ENCODE data around the gene ITGB3. TPM values are rescaled to one million over a fixed set of nuclear protein-coding genes. Genes with fewer than 3 reads are reported as not detected.
"Not testable (repeated sequence)": the region's sequence is repeated elsewhere in the genome, so short reads cannot be mapped to it uniquely, and the experiment has no call there.

Gene ITGB3
- total RNA-seq, 1 donor from 2014 or later = 65.7 TPM

- DNase-seq (ENCODE audit: low read depth in 2 of 2) = no peak
These were observed 31.6 kb upstream of the ITGB3 start for GRCh38 chr17:47222047-47222446.

- peak in 1 of 2 donors; percentile 88 for DNase-seq (ENCODE audit: low read depth in 2 of 2)
These were observed 30.6 kb upstream of the ITGB3 start for GRCh38 chr17:47223007-47223406.

GRCh38 chr17:47223460-47223859 lies 30.2 kb upstream of the ITGB3 start:
- DNase-seq (ENCODE audit: low read depth in 2 of 2) = peak in 1 of 2 donors; percentile 9

GRCh38 chr17:47224077-47224476 lies 29.6 kb upstream of the ITGB3 start:
- DNase-seq (ENCODE audit: low read depth in 2 of 2) = not testable (repeated sequence)

- DNase-seq (ENCODE audit: low read depth in 2 of 2) = peak in 1 of 2 donors; percentile 58
These were observed 28.7 kb upstream of the ITGB3 start for GRCh38 chr17:47224966-47225365.

GRCh38 chr17:47225436-47225858 lies 28.2 kb upstream of the ITGB3 start:
- peak; percentile 93 to 99 for DNase-seq (ENCODE audit: low read depth in 2 of 2)

GRCh38 chr17:47225911-47226688 lies 27.5 kb upstream of the ITGB3 start:
- peak; percentile 20 to 66 for DNase-seq (ENCODE audit: low read depth in 2 of 2)

GRCh38 chr17:47227862-47228261 lies 25.8 kb upstream of the ITGB3 start:
- no peak for DNase-seq (ENCODE audit: low read depth in 2 of 2)

- DNase-seq (ENCODE audit: low read depth in 2 of 2) = peak; percentile 90 to 94
These were observed 23.8 kb upstream of the ITGB3 start for GRCh38 chr17:47229535-47230443.

GRCh38 chr17:47230864-47231263 lies 22.8 kb upstream of the ITGB3 start:
- DNase-seq (ENCODE audit: low read depth in 2 of 2) = no peak

GRCh38 chr17:47231334-47231733 lies 22.3 kb upstream of the ITGB3 start:
- no peak for DNase-seq (ENCODE audit: low read depth in 2 of 2)

- DNase-seq (ENCODE audit: low read depth in 2 of 2) = no peak
These were observed 21.8 kb upstream of the ITGB3 start for GRCh38 chr17:47231866-47232265.

- DNase-seq (ENCODE audit: low read depth in 2 of 2) = no peak
These were observed 21.2 kb upstream of the ITGB3 start for GRCh38 chr17:47232465-47232864.

- no peak for DNase-seq (ENCODE audit: low read depth in 2 of 2)
These were observed 18.1 kb upstream of the ITGB3 start for GRCh38 chr17:47235506-47235905.

- no peak for DNase-seq (ENCODE audit: low read depth in 2 of 2)
These were observed 17.7 kb upstream of the ITGB3 start for GRCh38 chr17:47235923-47236322.

GRCh38 chr17:47237841-47238240 lies 15.8 kb upstream of the ITGB3 start:
- DNase-seq (ENCODE audit: low read depth in 2 of 2) = no peak

GRCh38 chr17:47238321-47239010 lies 15.2 kb upstream of the ITGB3 start:
- no peak for DNase-seq (ENCODE audit: low read depth in 2 of 2)

GRCh38 chr17:47239619-47239966 lies 14.0 kb upstream of the ITGB3 start:
- no peak for DNase-seq (ENCODE audit: low read depth in 2 of 2)

- DNase-seq (ENCODE audit: low read depth in 2 of 2) = peak; percentile 24 to 99
These were observed 13.5 kb upstream of the ITGB3 start for GRCh38 chr17:47239967-47240651.

- peak in 1 of 2 donors; percentile 14 for DNase-seq (ENCODE audit: low read depth in 2 of 2)
These were observed 12.8 kb upstream of the ITGB3 start for GRCh38 chr17:47240806-47241205.

GRCh38 chr17:47242648-47243047 lies 11.0 kb upstream of the ITGB3 start:
- DNase-seq (ENCODE audit: low read depth in 2 of 2) = no peak
